ENCODE data around the gene DOCK2.

GRCh38 chr5:169864483-169864882 is 227.4 kb downstream of the DOCK2 start:
- no peak for TF ChIP-seq CTCF (IDR thresholded peaks at IDR 0.05; ENCODE audit: low read length)
- TF ChIP-seq EZH2 (optimal IDR thresholded peaks at IDR 0.05; ENCODE audit: low read depth, low read length) = no peak

All from MM.1S (cell line).